Panc1 (cell line): ENCODE data around the gene DOCK1. TPM values are rescaled to one million over a fixed set of nuclear protein-coding genes. Genes with fewer than 3 reads are reported as not detected.

ENCODE experiments used
- ATAC-seq: fragments of 200-7000 bp; cut with Tn5 transposase; 2 replicates; pipeline ENCODE4 v1.9.1; 2020; ENCODE audit warnings: mild to moderate bottlenecking, moderate library complexity
- BruUV-seq: library from RNA; stranded (reverse); fragments of 400-500 nt; replicated peaks from 2 replicates; lab custom pipeline; 2021; lab: Mats Ljungman, UMichigan
- CTCF ChIA-PET: fragments of 300-600 bp; sonication (Branson Sonifier 250); formaldehyde crosslinking; loops from one replicate; lab custom pipeline; 2022; ENCODE audit warnings: antibody characterized with exemption; lab: Charles Lee
- POLR2A ChIA-PET: fragments of 300-600 bp; sonication (Branson Sonifier 250); formaldehyde crosslinking; loops from one replicate; lab custom pipeline; 2022; ENCODE audit warnings: antibody characterized with exemption; lab: Charles Lee
- DNase-seq: peaks from one replicate; pipeline ENCODE4 v3.0.0-alpha.2; 2010; ENCODE audit warnings: low read depth, low spot score
- H3K27ac ChIP-seq: 2 replicates; pipeline ENCODE4 v1.5.1; 2011; ENCODE audit warnings: mild to moderate bottlenecking, low read length, inconsistent platforms
- H3K27me3 ChIP-seq: fragments of 200-500 bp; sonication (Bioruptor generic); 2 replicates; pipeline ENCODE4 v1.6.0; 2014; ENCODE audit warnings: low read length, inconsistent platforms; ENCODE audit not compliant: control insufficient read depth, insufficient read depth
- H3K36me3 ChIP-seq: fragments of 200-500 bp; sonication (Bioruptor generic); 2 replicates; pipeline ENCODE4 v1.5.1; 2014; ENCODE audit warnings: inconsistent platforms, mild to moderate bottlenecking, low read length, moderate library complexity; ENCODE audit not compliant: control insufficient read depth, insufficient read depth
- H3K4me1 ChIP-seq: 2 replicates; pipeline ENCODE4 v1.5.1; 2011; ENCODE audit warnings: inconsistent platforms, mild to moderate bottlenecking, low read length, moderate library complexity; ENCODE audit not compliant: control insufficient read depth, insufficient read depth
- H3K4me3 ChIP-seq, 2 experiments: 2 replicates each; pipeline ENCODE4 v1.5.1; 2011 to 2012; ENCODE audit warnings: low read depth in 2 of 2, low read length in 2 of 2, mild to moderate bottlenecking in 2 of 2, inconsistent platforms in 1 of 2, moderate library complexity in 1 of 2
- H3K9me3 ChIP-seq: fragments of 200-500 bp; sonication (Bioruptor generic); 2 replicates; pipeline ENCODE4 v1.5.1; 2014; ENCODE audit warnings: low read depth, mild to moderate bottlenecking, inconsistent platforms, low read length, moderate library complexity; ENCODE audit not compliant: control insufficient read depth, insufficient read depth
- CTCF ChIP-seq: fragments of 450-650 bp; IDR thresholded peaks from 2 replicates; pipeline ENCODE4 v1.5.1; 2017; ENCODE audit warnings: mild to moderate bottlenecking
- POLR2AphosphoS5 ChIP-seq: IDR thresholded peaks from 2 replicates; pipeline ENCODE4 v1.6.1; 2012; ENCODE audit warnings: mild to moderate bottlenecking, low read depth, low read length, moderate library complexity
- REST ChIP-seq, 2 experiments: IDR thresholded peaks; 2 replicates each; pipeline ENCODE4 v1.6.1; 2011 to 2012; ENCODE audit warnings: low read depth in 2 of 2, control low read depth in 1 of 2, low read length in 1 of 2, mild to moderate bottlenecking in 1 of 2, moderate library complexity in 1 of 2; ENCODE audit not compliant: insufficient read depth in 1 of 2
- SIN3A ChIP-seq: IDR thresholded peaks from 2 replicates; pipeline ENCODE4 v1.6.1; 2012; ENCODE audit warnings: low read depth, mild to moderate bottlenecking, low read length, moderate library complexity, borderline replicate concordance; ENCODE audit not compliant: insufficient read depth
- TCF7L2 ChIP-seq: IDR thresholded peaks from 2 replicates; pipeline ENCODE4 v1.6.1; 2011; ENCODE audit warnings: mild to moderate bottlenecking, low read depth, low read length, inconsistent platforms
- in situ Hi-C: cut with HindIII; loops from 2 replicates; pipeline ENCODE4 v1.10.0; 2016; ENCODE audit warnings: low sequenced_read_pairs, low pct_unique_long_range_greater_than_20kb
- intact Hi-C: fragments of 100-400 bp; cut with micrococcal nuclease; formaldehyde crosslinking; loops from one replicate; pipeline ENCODE4 v1.10.0; 2022; ENCODE audit not compliant: unreplicated experiment
- total RNA-seq: library from RNA; stranded (reverse); gene quantifications from one replicate; pipeline ENCODE4 v1.2.1, GENCODE V29; 2021; ENCODE audit not compliant: unreplicated experiment

DOCK1 gene
- total RNA-seq, 1 experiment from 2014 or later: 67.6 TPM

DNA sequence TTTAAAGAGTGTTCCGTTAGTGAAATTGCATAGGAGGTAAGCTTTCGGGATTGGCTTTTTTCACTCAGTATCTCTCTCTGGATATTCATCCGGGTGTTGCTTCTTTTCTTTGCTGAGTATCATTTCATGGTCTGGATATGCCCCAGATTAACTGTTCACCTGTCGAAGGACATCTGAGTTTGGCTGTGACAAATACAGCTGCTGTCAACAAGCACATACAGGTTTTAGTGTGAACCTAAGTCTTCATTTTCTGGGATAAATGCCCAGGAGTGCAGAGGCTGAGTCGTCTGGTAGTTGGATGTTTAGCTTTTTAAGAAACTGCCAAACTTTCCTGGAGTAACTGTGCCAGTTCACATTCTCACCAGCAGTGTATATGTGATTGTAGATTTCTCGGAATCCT, 5.6 kb downstream of the DOCK1 start:
- intact Hi-C loops (no loop called here), in situ Hi-C loops (no loop called here)
- no TSS peak for BruUV-seq
- no peaks in the 10 kb centered on the region for H3K27me3 ChIP-seq
- no peak overlapping the region for H3K27ac ChIP-seq
- H3K4me3 ChIP-seq: no peak overlapping the region
- no peak for ATAC-seq
- ChIA-PET CTCF (no interaction called here), POLR2A (interaction anchor here (0.6 kb wide), 1 partner anchor 61 kb away, joined by 3 read pairs; no protein-coding TSS in a partner anchor)
- no peaks in the 10 kb centered on the region; the same call in 1 of the 2 replicates for H3K36me3 ChIP-seq
- H3K9me3 ChIP-seq: no peaks in the 10 kb centered on the region
- no peak for DNase-seq
- no peak for TF ChIP-seq TCF7L2
- no peak for TF ChIP-seq SIN3A
- TF ChIP-seq POLR2AphosphoS5: no peak
- no peak for TF ChIP-seq CTCF
- no peak for TF ChIP-seq REST (IDR thresholded peaks at IDR 0.05; ENCODE audit: insufficient read depth in 1 of 2, low read depth in 2 of 2, low read length in 1 of 2)
- peaks cover 18% of the 10 kb centered on the region for H3K4me1 ChIP-seq

DNA sequence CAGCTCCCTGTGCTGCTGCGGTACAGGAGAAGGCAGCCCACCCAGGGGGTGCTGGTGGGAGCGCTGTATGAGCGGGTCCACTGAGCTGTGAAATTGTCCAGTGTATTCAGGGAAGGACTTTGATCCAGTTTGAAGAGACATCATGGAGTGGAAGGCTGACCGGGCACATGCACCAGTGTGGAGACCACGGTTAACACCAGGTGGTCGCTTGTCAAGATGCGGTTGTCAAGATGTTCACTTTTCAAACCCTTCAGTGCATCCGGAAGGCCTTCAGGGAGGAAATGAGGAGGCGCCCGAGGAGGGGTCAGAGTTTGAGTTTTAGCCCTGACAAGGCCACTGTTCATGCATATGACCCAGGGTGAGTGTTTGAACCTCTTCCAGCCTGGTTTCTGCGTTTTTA, 6.1 kb downstream of the DOCK1 start:
- Histone ChIP-seq H3K4me1 (peaks cover 18% of the 10 kb centered on the region), H3K9me3 (no peaks in the 10 kb centered on the region), H3K27me3 (no peaks in the 10 kb centered on the region), H3K27ac (no peak overlapping the region), H3K4me3 (no peak overlapping the region), H3K36me3 (no peaks in the 10 kb centered on the region)
- in situ Hi-C loops (no loop called here), intact Hi-C loops (no loop called here)
- ChIA-PET POLR2A (no interaction called here), CTCF (no interaction called here)
- no peak for DNase-seq
- no peak for ATAC-seq
- TF ChIP-seq SIN3A: no peak
- no peak for TF ChIP-seq POLR2AphosphoS5
- no peak for TF ChIP-seq REST (IDR thresholded peaks at IDR 0.05; ENCODE audit: insufficient read depth in 1 of 2, low read depth in 2 of 2, low read length in 1 of 2)
- TF ChIP-seq CTCF: no peak
- TF ChIP-seq TCF7L2: no peak
- no TSS peak for BruUV-seq
